ENCODE data around the gene GRIA4.

GRCh38 chr11:105937331-105937730, 327.5 kb downstream of the GRIA4 start:
- no peak for TF ChIP-seq GATA2 (IDR thresholded peaks at IDR 0.05; ENCODE audit: low read depth, low read length)
- no peak for TF ChIP-seq GATA3 (IDR thresholded peaks at IDR 0.05; ENCODE audit: low read depth, low read length)
